ENCODE measurements around the gene C1orf50.
"Not testable (repeated sequence)": the region's sequence is repeated elsewhere in the genome, so short reads cannot be mapped to it uniquely, and the experiment has no call there.

The C1orf50 gene

DNA sequence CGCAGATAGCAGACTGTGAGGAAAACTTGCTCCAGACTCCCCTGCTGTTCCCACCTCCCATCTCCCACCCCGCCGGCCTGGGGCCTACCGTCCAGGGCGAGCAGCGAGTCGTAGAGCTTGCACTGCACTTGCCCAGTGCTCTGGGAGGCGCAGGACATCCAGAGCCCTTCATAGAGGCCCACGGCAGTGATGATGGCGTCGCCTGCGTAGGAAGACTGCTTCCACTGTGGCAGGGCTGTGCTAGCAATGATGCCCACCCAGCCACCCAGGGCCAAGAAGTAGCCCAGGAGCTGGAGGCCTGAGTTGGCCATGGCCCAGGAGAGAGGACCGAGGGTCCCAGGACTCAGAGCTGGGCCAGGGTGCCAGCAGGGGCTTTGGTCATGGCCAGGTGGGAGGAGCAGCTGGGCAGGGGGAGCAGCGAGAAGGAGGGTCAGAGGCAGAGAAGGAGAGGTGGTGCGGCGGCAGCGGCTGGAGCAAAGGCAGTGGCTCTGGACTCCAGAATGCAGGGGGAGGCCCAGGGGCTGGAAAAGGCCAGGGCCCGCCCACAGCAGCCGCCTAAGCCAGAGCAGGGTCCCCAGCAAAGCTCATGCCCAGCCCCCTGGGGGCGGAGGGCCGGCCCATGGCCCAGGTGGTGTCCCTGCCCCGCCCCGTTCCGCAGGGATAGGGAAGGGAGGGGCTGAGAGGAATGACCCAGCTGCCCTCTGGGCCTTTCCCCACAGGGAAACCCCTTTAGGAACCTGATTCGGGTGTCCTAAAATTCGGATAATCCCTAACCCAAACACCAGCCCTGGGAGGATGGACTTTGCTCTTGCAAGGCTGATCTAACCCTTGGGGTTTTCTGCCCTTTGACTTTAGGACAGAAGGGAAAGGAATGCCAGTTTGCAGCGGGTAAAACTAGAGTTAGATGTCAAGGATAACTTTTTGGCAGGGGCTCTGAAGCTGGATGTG is 27.0 kb upstream of the C1orf50 start, which contains the start of gene CLDN19:
CLDN19 (minus strand) TSS at position 484 of the 948 bp plus-strand sequence; CDS start at position 311, 173 bp downstream.
- no peak for DNase-seq

DNA sequence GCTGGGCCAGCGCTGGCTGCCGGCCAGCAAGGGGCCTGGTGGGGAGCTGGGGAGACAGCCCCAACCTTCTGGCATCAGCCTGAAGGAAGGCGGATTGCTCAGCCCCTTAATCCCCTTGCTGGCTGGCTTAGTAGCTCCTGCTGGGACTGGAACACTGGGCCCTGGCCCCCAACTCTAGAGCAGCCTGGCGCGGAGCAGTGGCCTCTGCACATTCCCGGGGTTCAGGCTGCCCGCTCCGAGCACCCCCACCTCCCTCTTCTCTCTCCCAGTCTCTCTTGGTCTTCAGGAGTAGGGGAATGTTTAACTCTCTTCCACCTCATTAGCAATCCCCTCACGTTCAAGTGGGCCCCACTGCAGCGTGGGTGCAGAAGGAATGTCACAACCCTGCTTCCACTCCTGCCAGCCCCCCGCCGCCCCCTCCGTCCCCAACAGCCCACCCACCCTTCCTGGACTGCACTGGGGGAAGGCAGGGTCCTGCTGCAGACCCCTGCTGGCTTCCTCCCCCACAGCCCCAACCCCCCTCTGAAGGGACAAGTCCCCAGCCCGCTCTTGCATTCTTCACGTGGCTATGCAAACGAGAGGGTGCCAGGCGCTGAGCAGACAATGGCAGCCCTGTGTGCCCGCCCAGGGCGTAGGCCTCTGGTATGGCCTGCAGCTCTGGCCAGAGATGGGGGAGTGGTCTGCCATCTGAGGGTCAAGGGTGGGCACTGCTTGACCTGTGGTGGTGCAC is 26.0 kb upstream of the C1orf50 start:
- no peak for DNase-seq

DNA sequence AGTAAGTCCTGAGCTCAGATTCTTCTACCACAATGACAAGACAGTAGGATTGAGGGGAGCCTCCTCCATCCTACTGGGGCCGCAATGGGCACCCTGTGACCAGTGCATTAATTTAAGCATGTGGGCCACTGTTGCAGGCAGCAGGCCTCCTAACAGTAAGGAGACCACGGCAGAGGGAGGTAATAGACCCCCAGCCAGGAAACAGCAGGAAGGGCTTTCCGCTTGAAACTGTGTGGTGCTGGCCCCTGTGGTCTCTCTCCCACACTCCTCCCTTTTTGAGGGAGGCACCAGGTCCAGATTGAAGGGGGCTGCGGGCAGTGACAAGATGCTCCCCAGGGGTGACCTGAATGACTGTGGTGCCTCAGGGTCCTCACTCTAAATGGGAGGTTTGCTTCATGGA is 25.3 kb upstream of the C1orf50 start:
- DNase-seq, result no peak

DNA sequence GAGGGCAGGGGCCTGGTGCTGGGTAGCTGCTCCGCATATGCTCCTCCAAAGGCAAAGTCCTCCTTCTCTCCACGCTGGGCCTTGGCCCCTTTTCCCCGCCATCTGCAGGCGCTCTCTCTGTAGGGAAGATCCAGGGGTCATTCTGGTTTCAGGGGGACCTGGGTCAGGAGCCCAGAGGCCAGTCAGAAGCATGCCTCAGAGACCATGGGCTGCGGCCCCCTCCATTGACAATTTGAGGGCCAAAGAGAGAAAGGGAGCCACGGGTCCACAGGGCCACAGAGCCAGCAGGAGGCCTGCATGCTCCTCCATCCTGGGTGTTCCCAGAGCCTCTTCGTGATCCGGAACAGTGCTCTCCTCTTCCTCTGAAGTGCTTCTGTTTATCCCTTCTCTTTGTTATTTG is 24.9 kb upstream of the C1orf50 start:
- DNase-seq, result no peak

DNA sequence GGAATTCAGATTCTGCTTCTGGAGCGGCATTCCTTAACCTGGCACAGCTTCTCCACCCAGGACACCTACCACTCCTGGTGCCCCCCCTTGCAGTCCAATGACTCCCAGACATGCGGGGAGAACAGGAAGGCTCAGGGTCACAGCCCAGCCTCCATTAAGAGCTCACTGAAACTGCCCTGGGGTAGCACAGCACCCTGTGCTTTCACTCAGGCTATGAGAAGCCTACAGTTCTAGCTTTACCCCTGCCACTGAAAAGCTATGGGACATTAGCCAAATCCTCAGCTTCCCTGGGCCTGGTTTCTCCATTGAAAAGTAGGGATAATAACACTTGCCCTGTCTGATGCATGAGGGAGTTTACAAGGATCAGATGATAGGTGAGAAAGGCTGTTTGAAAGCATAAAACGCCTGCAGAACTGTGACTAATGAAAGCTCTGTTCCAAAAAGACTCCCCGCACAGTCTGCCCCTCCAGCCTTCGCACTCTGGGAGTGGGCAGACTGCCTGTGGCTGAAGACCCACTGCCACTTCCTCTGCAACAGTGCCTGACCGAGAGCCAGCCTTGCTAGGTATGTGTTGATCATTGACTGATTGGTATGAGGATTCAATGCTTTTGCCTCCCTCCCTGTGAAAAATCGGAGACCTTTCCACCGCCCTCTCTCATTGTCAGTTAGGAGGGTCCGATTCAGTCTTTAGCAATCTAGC is 24.3 kb upstream of the C1orf50 start:
- no peak for DNase-seq

DNA sequence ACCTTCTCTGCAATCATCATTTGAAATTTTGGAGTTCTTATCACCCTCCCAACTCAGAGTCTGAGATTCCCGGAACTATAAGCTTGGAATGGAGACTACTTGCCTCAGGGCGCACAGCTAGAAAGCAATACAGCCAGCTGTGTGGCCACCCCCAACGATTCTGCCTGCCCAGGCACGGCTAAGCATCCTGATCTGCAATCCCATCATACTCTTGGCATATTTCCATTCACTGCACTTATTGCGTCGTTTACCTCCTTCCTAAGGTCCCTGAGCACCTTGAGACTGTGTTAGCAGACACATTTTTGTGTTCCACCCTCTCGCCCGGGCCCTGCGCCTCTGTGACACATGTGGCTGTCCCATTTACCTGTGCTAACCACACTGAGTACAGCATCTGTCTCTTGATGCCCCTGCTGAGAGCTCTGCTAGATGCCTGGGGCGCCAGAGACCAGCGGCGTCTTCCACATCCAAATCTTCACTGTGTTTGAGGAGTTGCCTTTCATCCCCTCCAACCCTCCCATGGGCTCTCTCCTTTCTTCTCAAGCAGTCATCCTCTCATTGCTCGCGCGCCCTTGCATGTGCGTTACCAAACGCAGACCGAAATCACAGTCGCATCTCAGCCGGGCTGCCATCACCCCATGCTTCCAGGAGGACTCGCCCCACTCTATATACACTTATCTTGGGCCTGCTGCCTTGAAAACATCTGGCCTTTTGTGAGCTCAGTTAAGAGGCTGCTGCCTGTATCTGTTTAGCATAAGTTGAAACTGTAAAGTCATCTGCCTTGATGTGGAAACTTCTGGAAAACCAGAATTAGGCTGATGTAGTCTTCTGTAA is 23.5 kb upstream of the C1orf50 start:
- no peak for DNase-seq

DNA sequence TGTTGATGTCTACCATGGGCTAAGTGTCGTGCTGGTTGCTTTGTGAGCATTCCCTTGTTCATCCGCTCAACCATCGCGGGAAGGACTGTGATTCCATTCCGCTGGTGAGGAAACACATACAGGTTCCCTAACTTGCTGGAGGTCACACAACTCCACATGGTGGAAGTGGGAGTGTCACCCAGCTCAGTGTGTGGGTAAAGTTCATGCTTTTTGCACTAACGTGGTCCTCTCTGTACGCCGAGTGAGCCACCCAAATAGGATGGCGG is 23.0 kb upstream of the C1orf50 start:
- no peak for DNase-seq

DNA sequence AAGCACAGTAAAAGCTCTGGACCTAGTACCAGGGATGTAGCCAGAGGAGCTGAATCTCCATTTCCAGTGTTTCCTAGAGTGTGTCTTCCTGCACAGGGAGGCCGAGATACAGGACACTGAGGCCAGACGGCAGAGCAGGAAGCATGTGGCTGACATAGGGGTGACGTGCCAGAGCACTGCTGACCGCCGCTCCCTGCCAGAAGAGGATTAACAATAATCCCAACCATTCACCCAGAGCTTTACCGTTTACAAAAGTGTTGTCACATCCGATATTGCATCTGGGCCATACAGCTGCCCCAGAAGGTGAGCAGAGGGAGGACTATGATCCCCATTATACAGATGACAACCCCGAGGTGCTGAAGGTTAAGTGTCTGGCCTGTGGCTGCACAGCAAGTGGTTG is 21.2 kb upstream of the C1orf50 start:
- DNase-seq, result no peak

DNA sequence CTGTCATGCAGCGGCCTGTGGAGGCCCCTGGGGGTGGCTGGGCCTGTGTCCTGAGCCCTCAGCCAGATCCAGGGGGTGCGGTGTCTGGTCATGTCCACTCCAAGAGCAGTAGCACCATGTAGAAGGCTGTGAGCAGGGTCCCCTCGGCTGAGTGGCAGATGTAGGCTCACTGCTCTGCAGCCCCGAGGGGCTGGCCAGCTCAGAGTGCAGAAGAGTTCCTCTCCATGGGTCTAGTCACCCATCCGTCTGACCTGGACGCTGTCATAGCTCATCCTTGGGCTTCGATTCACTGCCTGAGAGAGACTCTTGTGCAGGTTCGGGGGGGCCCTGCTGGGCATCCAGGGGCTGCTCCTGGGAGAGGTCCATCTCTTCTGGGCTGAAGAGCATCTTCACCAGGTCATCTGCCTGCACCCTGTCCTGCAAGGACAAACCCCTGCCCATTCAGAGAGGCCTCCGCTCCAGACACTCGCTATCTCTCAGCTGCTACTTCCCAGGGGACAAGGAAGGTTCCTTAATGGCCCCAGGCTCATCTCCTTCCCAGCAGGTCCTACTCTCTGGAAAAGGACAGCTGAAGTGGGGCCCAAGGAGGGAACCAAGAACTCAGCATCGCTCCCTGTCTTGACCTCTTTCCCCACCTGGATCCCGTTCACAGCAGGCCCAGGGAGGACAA is 20.5 kb upstream of the C1orf50 start:
- no peak for DNase-seq

DNA sequence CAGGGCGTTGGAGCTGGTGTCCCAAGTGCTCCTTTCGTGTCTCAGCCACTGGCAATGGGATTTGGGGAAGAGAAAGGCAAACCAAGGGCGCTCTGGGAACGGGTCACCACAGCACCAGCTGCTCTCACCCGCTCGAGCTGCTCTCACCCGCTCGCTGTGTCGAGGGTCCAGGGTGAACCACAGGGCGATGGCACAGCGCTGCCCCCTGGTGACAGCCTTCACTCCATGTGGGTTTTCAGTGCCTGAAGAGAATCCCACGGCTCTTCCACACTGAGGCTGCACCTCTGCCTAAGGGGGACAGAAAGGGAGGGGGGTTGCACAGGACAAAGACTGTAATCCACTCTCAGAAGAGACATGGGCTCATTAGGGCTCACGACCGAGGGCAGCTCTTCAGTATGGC is 19.9 kb upstream of the C1orf50 start:
- peak; percentile 46 for DNase-seq

DNA sequence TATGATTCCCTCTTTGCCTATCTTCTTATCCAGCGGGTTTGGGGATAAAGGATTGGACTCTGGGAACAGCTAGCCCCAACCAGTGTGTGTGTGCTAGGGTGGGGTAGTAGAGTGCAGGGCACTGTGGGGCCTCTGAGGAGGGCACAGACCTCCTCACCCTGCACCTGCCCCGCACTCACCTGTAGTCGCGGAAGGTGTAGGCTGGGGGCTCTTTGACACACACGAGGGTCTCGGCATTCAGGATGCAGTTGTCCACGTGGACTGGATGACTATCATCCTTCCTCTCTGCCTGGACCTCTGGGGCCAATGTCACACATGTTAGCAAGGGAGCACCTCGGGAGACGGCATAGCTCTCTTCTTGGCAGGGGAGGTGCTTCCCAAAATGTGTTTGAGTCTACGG is 19.0 kb upstream of the C1orf50 start:
- DNase-seq, result no peak

DNA sequence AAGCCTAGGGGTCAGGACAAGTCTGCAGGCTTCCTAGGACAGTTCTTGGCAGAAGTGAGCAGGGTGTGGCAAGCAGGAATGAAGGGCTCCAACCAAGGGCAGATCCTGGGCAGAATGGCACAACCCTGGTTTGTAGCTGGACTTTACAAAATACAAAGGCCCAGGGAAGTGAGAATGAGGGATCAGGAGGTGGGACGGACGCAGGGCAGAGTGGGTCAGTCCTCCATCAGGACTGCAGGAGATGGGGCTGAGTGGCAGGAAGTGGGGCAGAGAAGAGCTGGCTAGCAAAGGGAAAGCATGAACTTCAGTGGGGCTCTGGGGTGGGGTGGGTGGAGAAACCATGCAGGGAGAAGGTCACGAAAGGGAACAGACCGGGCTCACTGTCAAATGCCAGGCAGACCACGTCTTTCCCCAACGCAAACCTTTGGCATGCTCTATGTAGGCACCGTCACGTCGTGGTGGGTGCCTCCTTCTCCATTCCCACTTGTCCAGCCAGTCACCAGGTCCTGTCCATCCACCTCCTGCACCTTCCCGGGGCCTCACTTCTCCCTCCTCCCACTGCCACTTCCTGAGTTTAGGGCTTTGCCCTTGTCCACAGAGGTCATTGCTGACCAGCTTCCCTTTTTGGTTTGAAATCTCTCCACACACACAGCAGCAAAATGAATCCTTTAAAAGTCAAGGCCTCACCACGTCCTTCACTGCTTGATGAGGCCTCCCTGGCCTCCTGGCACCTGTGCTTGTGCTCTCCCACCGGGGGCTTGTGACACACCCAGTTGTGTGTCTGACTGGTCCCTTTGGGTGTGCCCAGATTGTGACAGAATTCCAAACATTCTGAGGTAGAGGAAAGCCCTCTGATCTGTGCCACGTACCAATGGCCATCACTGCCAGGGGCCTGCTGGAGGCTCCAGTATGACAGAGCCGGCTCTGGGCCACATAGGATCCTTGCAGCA is 18.3 kb upstream of the C1orf50 start:
- peak; percentile 47 for DNase-seq

DNA sequence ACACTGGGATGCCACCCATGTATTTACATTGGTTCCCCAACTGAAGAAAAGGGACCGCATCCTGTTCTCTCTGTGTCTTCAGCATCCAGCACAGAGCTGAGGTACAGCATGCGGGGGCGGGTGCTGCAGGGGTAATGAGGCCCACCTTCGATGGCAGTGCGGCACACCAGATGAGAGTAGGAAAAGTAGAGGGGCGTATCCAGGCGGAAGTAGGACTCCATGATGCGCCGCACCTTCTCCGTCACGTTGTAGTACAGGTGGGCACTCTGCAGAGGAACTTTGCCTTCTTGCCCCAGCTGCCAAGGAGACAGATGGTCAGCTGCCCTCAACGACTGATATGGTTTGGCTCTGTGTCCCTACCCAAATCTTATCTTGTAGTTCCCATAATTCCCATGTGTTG is 17.0 kb upstream of the C1orf50 start:
- no peak for DNase-seq

DNA sequence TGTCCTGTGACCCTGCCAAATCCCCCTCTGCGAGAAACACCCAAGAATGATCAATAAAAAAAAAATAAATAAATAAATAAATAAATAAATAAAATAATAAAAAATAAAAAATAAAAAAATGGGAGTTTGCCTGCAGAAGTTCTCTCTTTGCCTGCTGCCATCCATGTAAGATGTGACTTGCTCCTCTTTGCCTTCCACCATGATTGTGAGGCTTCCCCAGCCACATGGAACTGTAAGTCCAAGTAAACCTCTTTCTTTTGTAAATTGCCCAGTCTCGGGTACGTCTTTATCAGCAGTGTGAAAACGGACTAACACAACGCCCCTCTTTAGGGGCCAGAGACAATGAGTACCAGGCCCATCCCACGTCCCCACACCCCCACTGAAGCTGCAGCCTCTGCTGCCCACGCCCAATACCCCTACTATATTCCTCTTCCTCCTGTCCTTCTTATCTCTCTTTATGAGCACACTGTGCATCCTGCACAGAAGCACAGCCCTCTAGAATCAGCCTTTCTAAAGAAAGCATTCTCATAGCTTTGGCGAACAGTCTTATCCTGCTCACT is 15.5 kb upstream of the C1orf50 start:
- DNase-seq, result not testable (repeated sequence)

DNA sequence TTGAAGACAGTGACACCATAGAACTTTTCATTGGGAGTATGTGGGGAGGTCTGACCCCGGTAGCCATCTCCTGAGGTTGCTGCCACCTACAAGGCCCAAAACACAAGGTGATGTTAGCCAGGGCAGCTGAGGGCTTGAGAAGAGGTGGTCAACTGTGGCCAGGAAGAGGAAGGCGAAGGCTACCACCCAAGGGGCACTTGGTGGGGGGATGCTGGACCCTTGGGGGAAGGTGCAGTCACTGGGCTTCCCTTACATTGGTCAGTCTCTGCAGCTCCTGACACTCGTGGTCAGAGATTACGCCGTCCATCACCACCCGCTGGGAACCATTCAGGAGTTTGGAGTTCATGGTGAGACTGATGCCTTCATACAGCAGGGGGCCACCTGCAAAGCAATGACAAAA is 14.8 kb upstream of the C1orf50 start:
- no peak for DNase-seq

DNA sequence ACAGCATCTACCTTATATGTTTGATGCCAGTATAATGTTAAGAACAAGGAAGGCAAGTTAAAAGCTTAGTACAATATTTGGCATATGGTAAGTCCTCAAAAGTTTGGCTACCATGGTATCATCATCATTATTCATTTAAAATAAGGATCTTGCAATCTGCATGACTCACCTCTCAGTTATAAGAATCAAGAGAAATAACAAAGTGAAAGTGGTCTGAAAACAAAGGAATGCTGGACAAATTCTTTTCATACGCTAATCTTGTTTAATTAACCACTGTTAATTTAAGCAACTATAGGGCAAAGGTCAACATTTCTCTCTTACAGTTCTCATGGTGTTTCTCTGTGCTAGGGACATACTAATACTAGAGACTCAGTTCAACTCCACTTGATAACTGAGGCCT is 14.0 kb upstream of the C1orf50 start:
- peak; percentile 34 for DNase-seq

DNA sequence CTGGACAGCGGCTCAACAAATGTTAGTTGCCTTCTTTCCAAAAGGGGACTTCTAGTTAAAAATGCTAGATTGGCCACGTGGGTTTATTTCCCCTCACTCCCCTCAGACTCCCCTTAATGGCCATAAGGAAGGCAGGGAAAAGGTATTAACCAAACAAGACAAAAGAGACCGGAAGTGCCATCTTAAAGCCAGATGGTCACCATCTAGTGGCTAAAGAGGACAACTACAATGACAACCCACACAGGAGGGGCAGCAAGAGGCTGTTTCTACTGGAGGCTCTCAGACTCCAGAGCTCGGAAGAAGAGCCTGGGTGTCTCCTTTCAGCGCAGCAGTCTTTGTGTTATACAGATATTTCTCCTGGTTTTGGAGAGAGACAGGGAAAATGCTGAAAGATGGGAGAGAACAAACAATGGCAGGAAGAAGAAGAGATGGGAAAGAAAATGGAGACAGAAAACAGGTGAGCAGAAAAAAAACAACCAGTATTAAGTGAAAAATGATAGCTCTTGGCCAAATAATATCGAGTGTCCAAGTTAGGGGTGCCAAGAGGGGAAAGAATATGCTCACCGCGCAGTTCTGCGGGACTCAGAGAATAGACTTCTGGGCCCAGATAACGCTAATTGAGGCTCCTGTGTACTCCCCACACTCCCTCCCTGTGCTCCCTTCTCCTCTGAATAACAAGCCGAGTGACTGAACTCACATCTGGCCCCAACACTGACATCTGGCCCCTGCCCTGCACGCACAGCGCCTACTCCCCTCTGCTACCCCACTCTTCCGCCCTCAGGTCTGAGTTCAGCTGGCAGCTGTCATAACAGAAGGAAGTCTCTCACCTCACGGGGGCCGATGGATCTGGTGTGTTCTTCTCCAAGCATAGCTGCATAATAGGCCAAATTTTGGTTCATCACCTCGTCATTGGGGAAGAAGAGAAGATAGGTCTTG is 9.8 kb upstream of the C1orf50 start:
- peak; percentile 76 for DNase-seq

DNA sequence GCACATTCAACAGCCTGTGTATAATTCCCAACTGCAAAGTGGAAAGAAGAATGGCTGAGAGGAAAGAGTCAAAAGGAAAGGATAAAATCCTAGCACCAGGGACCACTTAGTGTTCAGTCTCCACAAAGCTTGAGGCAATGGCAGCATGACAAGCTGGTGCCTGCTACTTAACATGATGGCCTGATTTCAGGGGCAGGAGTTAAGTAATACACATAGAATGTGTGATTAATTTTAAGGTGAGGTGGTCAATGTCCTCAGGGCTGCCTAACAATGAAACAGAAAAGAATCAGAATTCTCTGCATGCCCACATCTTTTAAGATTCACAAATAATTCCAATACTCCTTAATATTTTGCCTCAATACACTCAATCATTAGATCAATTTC is 9.2 kb upstream of the C1orf50 start:
- no peak for DNase-seq

DNA sequence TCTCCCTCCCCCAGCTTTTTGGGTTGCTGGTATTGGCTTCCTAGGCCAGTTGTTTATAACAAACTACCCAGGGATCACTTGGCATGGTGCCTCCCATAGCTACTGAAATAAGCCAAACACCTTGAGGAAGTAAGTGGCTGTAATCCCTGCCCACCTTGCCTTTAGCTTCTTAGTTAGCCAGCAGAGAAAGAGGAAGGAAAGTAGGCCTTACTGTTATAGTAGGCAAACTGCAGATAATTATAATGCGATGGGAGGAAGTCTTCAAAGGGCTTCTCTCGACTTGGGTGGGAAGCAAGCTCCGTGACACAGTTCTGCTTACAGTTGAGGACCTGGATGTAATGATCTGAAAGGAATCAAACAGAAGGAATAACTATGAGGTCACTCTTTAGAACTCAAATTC is 8.4 kb upstream of the C1orf50 start:
- DNase-seq, result peak; percentile 14

DNA sequence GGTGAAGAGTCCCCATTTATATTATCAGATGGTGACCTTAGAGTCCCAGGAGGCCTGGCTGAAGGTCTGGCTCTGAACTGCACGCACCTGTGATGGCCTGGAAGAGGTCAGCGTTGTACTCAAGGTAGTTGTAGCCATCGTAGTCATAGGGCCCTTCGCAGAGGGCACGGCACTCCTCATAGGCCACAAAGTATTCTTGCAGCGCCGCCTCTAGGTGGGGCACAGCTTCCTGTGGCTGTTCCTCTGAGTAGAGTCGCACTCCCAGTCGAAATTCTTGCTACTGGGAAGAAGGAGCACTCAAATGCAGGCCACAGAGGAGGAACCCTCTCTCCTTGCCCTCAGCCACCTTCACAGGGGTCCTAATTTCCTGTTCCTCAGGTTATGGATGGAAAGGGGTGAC is 7.9 kb upstream of the C1orf50 start:
- no peak for DNase-seq
